Cardiac fibroblast (primary cell): ENCODE measurements around the gene HSP90AA1.

ENCODE experiments used
- DNase-seq, 2 donors: peaks; one replicate each; pipeline versions ENCODE4 v3.0.0 to v3.0.0-alpha.2; 2010; ENCODE audit warnings: low read depth in 2 of 2
- H3K4me3 ChIP-seq, 2 donors: replicated peaks in 1 of 2; 1 replicate in 1 of 2; 2 replicates in 1 of 2; pipeline ENCODE4 v1.5.1; 2011; ENCODE audit warnings: low read depth in 2 of 2, low read length in 2 of 2, mild to moderate bottlenecking in 2 of 2, moderate library complexity in 1 of 2
- TF ChIP-seq, protein P1 (sequence below): IDR thresholded peaks from one replicate; pipeline ENCODE4 v1.5.1; 2011; ENCODE audit warnings: low read depth, mild to moderate bottlenecking, low read length, inconsistent platforms

Gene HSP90AA1

DNA sequence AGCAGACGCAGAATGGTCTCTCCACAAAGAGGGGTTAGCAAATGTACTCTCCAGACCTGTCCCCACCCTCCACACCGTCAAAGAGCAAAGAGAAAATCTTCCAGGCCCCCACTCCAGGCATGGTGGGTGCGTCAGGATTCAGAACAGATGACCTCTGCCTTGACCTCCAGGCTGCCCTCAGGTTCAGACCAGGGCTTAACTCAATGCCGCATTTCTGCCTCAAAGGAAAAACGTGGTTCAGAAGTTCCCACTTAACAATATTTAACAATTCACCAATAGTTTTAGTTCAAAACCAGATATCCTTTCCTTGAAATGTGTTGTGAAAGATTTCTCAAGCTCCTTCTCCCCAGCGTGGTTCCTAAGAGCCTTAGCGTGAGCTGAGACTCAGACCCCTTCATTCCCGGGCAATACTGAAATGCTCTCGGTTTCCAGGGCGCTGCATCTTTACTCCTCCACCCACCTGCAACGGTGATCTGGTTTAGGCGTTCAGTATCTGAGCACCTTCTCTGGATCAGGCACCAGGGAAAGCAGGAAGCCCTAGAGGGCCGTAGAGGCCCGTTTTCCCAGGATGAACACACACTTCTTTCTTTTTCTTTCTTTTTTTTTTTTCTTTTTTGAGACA is 22.9 kb downstream of the HSP90AA1 start:
- no peak overlapping the region for H3K4me3 ChIP-seq
- TF ChIP-seq, protein P1, sequence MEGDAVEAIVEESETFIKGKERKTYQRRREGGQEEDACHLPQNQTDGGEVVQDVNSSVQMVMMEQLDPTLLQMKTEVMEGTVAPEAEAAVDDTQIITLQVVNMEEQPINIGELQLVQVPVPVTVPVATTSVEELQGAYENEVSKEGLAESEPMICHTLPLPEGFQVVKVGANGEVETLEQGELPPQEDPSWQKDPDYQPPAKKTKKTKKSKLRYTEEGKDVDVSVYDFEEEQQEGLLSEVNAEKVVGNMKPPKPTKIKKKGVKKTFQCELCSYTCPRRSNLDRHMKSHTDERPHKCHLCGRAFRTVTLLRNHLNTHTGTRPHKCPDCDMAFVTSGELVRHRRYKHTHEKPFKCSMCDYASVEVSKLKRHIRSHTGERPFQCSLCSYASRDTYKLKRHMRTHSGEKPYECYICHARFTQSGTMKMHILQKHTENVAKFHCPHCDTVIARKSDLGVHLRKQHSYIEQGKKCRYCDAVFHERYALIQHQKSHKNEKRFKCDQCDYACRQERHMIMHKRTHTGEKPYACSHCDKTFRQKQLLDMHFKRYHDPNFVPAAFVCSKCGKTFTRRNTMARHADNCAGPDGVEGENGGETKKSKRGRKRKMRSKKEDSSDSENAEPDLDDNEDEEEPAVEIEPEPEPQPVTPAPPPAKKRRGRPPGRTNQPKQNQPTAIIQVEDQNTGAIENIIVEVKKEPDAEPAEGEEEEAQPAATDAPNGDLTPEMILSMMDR, result no peak
- DNase-seq, result no peak

DNA sequence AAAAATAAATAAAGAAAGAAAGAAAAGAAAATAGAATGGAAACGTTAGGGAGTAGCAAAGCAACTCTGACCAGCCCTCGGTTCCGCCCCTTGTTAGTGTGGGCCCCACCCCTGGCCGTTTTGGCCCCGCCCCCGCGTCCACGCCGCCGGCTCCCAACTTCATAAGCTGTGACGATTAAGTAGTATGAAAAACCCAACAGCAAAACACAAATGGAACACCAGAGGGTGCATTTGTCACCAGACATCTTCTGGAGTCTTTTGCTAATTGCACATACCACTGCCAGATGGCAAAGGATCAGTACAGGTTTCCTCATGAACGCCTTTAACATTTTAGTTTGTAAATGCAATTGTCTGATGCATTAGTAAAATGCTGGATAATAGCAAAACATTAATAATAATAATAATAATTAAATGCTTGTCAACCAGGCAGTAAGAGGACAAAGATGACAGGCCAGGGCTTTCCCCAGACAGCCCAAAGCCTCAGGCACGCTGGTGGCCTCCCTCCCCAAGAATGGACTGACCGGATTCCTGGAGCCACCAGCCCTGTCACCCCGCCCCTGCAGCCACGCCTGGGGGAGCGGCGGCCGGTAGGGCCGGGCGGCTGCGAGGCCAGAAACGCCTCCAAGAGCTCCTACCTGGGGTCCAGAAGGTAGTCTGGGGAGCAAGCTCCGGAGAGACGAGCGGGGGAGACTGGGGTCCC is 23.6 kb downstream of the HSP90AA1 start:
- TF ChIP-seq, protein P1, result peak; percentile 54
- H3K4me3 ChIP-seq, result no peak overlapping the region
- DNase-seq, result peak; percentile 93 to 94

DNA sequence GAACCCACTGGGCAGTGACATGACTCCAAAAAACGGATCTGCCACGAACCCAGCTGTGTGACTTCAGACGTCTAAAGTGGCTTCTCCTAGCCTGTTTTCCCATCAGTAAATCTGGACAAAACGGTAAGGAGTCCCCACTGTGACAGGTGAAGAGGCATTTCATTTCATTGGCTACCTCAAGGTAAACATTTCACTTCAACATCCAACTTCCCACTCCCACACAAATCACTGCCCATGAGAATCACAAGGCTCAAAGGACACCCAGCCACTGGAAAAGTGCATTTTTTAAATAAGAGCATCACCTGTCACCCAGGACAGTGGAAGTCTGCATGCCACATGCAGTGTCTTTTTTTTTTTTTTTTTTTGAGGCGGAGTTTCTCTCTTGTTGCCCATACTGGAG is 27.9 kb downstream of the HSP90AA1 start:
- TF ChIP-seq, protein P1, result no peak

DNA sequence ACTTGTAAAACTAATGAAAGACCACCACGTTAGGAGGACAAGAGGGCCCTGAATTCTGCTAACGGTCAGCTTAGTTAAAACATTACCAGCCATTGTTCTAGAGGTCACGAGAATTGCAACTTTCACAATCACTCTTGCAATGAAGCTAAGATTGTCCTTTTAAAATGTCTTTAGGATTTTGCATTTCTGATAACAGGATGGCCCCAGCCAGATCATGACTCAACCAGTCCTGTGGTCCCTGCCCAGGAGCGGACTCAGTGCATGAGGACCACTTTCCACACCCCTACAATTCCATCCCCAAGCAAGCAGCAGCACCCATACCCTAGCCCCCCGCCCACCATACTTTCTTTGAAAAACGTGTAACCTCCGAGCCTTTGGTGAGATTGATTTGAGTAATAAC is 28.7 kb downstream of the HSP90AA1 start:
- DNase-seq, result peak in 1 of 2 donors; percentile 48
- TF ChIP-seq, protein P1, result no peak
- H3K4me3 ChIP-seq, result no peak overlapping the region

More for the DNA sequence above, 27.9 kb downstream of the HSP90AA1 start:
- DNase-seq, result no peak
- H3K4me3 ChIP-seq, result no peak overlapping the region

DNA sequence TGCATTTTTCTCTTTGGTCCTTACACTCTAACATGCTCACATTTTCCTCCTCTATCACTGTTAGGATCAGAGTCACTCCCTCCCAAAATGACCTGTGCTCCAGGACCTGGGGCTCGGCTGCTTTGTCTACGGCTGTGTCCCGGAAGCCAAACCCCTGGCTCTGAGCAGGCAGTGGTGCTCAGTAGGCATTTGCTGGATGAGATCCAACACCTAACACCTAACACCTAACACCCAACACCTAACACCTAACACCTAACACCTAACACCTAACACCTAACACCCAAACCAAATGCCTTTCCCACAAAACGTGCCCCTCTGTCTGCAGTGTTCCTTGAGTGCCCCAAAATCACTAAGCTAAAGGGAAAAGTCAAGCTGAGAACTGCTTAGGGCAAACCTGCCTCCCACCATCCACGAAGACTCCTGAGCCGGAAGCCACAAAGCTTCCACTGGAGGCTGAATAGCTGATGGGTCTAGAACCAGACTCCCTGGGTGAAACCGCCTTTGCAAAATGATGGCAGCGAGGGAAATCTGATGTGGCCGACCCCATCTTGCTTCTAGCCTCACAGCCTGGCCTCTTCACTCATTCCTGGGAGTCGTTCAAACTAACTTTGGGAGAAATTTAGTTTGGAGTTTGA is 29.2 kb downstream of the HSP90AA1 start:
- no peak overlapping the region for H3K4me3 ChIP-seq
- DNase-seq, result no peak
- TF ChIP-seq, protein P1, result no peak

DNA sequence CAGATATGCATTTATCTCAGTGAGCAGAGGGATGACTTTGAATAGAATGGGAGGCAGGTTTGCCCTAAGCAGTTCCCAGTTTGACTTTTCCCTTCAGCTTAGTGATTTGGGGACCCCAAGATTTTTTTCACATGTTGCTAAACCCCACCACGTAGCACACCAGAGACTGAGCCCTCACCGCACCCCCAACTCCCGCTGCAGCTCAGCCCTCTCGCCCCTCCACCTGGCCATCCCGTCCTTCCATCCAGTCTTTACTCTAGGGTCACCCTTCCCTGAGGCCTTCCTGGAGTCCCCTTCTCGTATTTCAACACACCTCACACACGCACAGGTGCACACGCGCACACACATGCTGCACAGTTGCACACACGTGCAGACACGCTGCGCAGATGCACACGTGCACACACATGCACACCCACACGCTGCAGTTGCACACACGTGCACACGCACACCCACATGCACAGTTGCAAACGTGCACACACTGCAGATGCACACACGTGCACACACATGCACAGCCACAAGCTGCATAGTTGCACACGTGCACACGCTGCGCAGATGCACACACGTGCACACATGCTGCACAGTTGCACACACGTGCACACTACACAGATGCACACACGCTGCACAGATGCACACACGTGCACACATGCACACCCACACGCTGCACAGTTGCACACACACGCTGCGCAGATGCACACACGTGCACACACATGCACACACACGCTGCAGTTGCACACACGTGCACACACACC is 30.0 kb downstream of the HSP90AA1 start:
- TF ChIP-seq, protein P1, result no peak
- DNase-seq, result no peak
- H3K4me3 ChIP-seq, result no peak overlapping the region
